Measurements from ENCODE around the gene BLMH.

The BLMH gene

GRCh38 chr17:30271102-30271501 is 20.6 kb downstream of the BLMH start:
- Histone ChIP-seq H3K9me3 (ENCODE audit: insufficient read depth, low read length) (no peaks in the 10 kb centered on the region), H3K9ac (ENCODE audit: insufficient read length, low read depth) (no peak overlapping the region), H3K4me3 (ENCODE audit: insufficient read length, low read depth) (no peak overlapping the region), H3K4me1 (ENCODE audit: insufficient read depth, insufficient read length) (no peaks in the 10 kb centered on the region), H3K27me3 (ENCODE audit: insufficient read depth, insufficient read length) (no peaks in the 10 kb centered on the region), H3K36me3 (ENCODE audit: insufficient read depth, insufficient read length, low read length) (peaks cover 62% of the 10 kb centered on the region)
- DNase-seq (ENCODE audit: low read depth, low spot score) = no peak
- TF ChIP-seq SUZ12 (IDR thresholded peaks at IDR 0.05; ENCODE audit: extremely low read depth, insufficient read depth, insufficient read length) (no peak), YY1 (IDR thresholded peaks at IDR 0.05; ENCODE audit: insufficient read depth, insufficient read length) (no peak), ZNF274 (IDR thresholded peaks at IDR 0.05; ENCODE audit: low read depth, low read length) (no peak)

GRCh38 chr17:30267625-30268024 is 24.1 kb downstream of the BLMH start:
- H3K9me3 ChIP-seq (ENCODE audit: insufficient read depth, low read length) = no peaks in the 10 kb centered on the region
- H3K36me3 ChIP-seq (ENCODE audit: insufficient read depth, insufficient read length, low read length) = peaks cover 65% of the 10 kb centered on the region
- H3K9ac ChIP-seq (ENCODE audit: insufficient read length, low read depth) = no peak overlapping the region
- no peak overlapping the region for H3K4me3 ChIP-seq (ENCODE audit: insufficient read length, low read depth)
- H3K4me1 ChIP-seq (ENCODE audit: insufficient read depth, insufficient read length) = no peaks in the 10 kb centered on the region
- H3K27me3 ChIP-seq (ENCODE audit: insufficient read depth, insufficient read length) = no peaks in the 10 kb centered on the region
- no peak for TF ChIP-seq YY1 (IDR thresholded peaks at IDR 0.05; ENCODE audit: insufficient read depth, insufficient read length)
- TF ChIP-seq SUZ12 (IDR thresholded peaks at IDR 0.05; ENCODE audit: extremely low read depth, insufficient read depth, insufficient read length) = no peak
- TF ChIP-seq ZNF274 (IDR thresholded peaks at IDR 0.05; ENCODE audit: low read depth, low read length) = no peak
- no peak for DNase-seq (ENCODE audit: low read depth, low spot score)

GRCh38 chr17:30263552-30264333 is 28.0 kb downstream of the BLMH start:
- no peak overlapping the region for H3K9ac ChIP-seq (ENCODE audit: insufficient read length, low read depth)
- H3K4me3 ChIP-seq (ENCODE audit: insufficient read length, low read depth) = no peak overlapping the region
- no peak for DNase-seq (ENCODE audit: low read depth, low spot score)
- no peaks in the 10 kb centered on the region for H3K4me1 ChIP-seq (ENCODE audit: insufficient read depth, insufficient read length)
- H3K36me3 ChIP-seq (ENCODE audit: insufficient read depth, insufficient read length, low read length) = peaks cover 64% of the 10 kb centered on the region
- H3K27me3 ChIP-seq (ENCODE audit: insufficient read depth, insufficient read length) = no peaks in the 10 kb centered on the region
- no peaks in the 10 kb centered on the region for H3K9me3 ChIP-seq (ENCODE audit: insufficient read depth, low read length)
- TF ChIP-seq ZNF274 (IDR thresholded peaks at IDR 0.05; ENCODE audit: low read depth, low read length) (no peak), YY1 (IDR thresholded peaks at IDR 0.05; ENCODE audit: insufficient read depth, insufficient read length) (no peak), SUZ12 (IDR thresholded peaks at IDR 0.05; ENCODE audit: extremely low read depth, insufficient read depth, insufficient read length) (no peak)

GRCh38 chr17:30256756-30257506 is 34.8 kb downstream of the BLMH start:
- Histone ChIP-seq H3K9me3 (ENCODE audit: insufficient read depth, low read length) (no peaks in the 10 kb centered on the region), H3K27me3 (ENCODE audit: insufficient read depth, insufficient read length) (no peaks in the 10 kb centered on the region), H3K9ac (ENCODE audit: insufficient read length, low read depth) (no peak overlapping the region), H3K4me3 (ENCODE audit: insufficient read length, low read depth) (no peak overlapping the region), H3K4me1 (ENCODE audit: insufficient read depth, insufficient read length) (no peaks in the 10 kb centered on the region), H3K36me3 (ENCODE audit: insufficient read depth, insufficient read length, low read length) (peaks cover 43% of the 10 kb centered on the region)
- DNase-seq (ENCODE audit: low read depth, low spot score) = no peak
- TF ChIP-seq ZNF274 (IDR thresholded peaks at IDR 0.05; ENCODE audit: low read depth, low read length) = no peak
- no peak for TF ChIP-seq YY1 (IDR thresholded peaks at IDR 0.05; ENCODE audit: insufficient read depth, insufficient read length)
- TF ChIP-seq SUZ12 (IDR thresholded peaks at IDR 0.05; ENCODE audit: extremely low read depth, insufficient read depth, insufficient read length) = no peak

- no peak for TF ChIP-seq YY1 (IDR thresholded peaks at IDR 0.05; ENCODE audit: insufficient read depth, insufficient read length)
- TF ChIP-seq ZNF274 (IDR thresholded peaks at IDR 0.05; ENCODE audit: low read depth, low read length) = no peak
- TF ChIP-seq SUZ12 (IDR thresholded peaks at IDR 0.05; ENCODE audit: extremely low read depth, insufficient read depth, insufficient read length) = no peak
- H3K36me3 ChIP-seq (ENCODE audit: insufficient read depth, insufficient read length, low read length) = peaks cover 37% of the 10 kb centered on the region
- H3K27me3 ChIP-seq (ENCODE audit: insufficient read depth, insufficient read length) = no peaks in the 10 kb centered on the region
- no peaks in the 10 kb centered on the region for H3K4me1 ChIP-seq (ENCODE audit: insufficient read depth, insufficient read length)
- H3K9me3 ChIP-seq (ENCODE audit: insufficient read depth, low read length) = no peaks in the 10 kb centered on the region
- DNase-seq (ENCODE audit: low read depth, low spot score) = no peak
- H3K4me3 ChIP-seq (ENCODE audit: insufficient read length, low read depth) = no peak overlapping the region
- no peak overlapping the region for H3K9ac ChIP-seq (ENCODE audit: insufficient read length, low read depth)
These were observed 37.6 kb downstream of the BLMH start for GRCh38 chr17:30254150-30254549.

- DNase-seq (ENCODE audit: low read depth, low spot score) = no peak
- Histone ChIP-seq H3K36me3 (ENCODE audit: insufficient read depth, insufficient read length, low read length) (peaks cover 40% of the 10 kb centered on the region), H3K4me3 (ENCODE audit: insufficient read length, low read depth) (no peak overlapping the region), H3K9me3 (ENCODE audit: insufficient read depth, low read length) (no peaks in the 10 kb centered on the region), H3K27me3 (ENCODE audit: insufficient read depth, insufficient read length) (no peaks in the 10 kb centered on the region), H3K4me1 (ENCODE audit: insufficient read depth, insufficient read length) (no peaks in the 10 kb centered on the region), H3K9ac (ENCODE audit: insufficient read length, low read depth) (no peak overlapping the region)
- TF ChIP-seq SUZ12 (IDR thresholded peaks at IDR 0.05; ENCODE audit: extremely low read depth, insufficient read depth, insufficient read length) = no peak
- TF ChIP-seq ZNF274 (IDR thresholded peaks at IDR 0.05; ENCODE audit: low read depth, low read length) = no peak
- no peak for TF ChIP-seq YY1 (IDR thresholded peaks at IDR 0.05; ENCODE audit: insufficient read depth, insufficient read length)
These were observed 38.4 kb downstream of the BLMH start for GRCh38 chr17:30253312-30253711.

GRCh38 chr17:30251931-30252330 is 39.8 kb downstream of the BLMH start:
- Histone ChIP-seq H3K4me1 (ENCODE audit: insufficient read depth, insufficient read length) (no peaks in the 10 kb centered on the region), H3K27me3 (ENCODE audit: insufficient read depth, insufficient read length) (no peaks in the 10 kb centered on the region), H3K9me3 (ENCODE audit: insufficient read depth, low read length) (no peaks in the 10 kb centered on the region), H3K9ac (ENCODE audit: insufficient read length, low read depth) (no peak overlapping the region), H3K36me3 (ENCODE audit: insufficient read depth, insufficient read length, low read length) (peaks cover 45% of the 10 kb centered on the region), H3K4me3 (ENCODE audit: insufficient read length, low read depth) (no peak overlapping the region)
- no peak for DNase-seq (ENCODE audit: low read depth, low spot score)
- no peak for TF ChIP-seq ZNF274 (IDR thresholded peaks at IDR 0.05; ENCODE audit: low read depth, low read length)

Measured in NT2/D1 (cell line).